ENCODE measurements around the gene BBS1. TPM values are rescaled to one million over a fixed set of nuclear protein-coding genes. Genes with fewer than 3 reads are reported as not detected.

The BBS1 gene
- total RNA-seq, 1 donor from 2014 or later = 33.5 TPM

DNA sequence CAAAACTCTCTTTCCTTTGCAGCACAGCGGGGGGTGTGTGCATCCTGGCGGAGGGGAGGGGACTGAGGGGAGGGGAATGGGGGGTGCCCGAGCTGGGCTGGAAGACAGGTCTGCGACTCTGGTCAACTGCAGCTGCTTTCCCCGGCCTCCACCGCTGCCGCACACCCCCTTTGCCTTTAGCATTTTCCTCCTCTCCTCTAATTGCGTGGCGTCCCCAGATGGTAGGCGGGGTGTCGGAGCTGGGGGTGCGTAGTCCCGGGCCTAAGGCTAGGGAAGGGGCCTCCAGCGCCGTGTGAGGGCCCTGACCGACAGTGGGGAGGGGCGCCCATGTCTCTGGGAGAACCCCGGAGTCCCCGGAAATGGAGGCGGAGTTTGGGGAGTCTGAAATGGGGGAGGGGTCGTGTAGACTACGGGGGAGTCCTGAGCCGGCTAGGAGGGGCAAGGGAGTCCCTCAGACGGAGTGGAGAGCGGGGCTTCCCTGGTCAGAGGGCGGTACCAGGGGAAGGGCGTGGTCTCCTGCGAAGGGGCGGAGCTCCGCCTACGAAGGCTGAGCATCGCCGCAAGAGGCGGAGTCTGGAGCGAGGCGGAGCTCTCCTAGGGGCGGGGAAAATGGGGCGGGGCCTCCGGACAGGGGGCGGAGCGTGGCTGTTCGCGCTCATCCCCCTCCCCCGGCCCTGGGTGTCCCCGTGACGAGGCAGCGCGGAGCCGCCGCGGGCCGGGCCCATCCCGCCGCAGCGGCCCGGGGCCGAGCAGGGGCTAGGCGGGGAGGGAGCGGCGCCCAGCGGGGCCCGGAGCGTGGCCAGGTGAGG lies 44.0 kb upstream of the BBS1 start, which contains the start of gene PELI3:
PELI3 (plus strand) TSS at position 681 of the 809 bp plus-strand sequence. CDS start 1,224 bp downstream, outside the sequence.
- H3K36me3 ChIP-seq = no peaks in the 10 kb centered on the region
- peak within 1 kb of the TSS; percentile 66 for H3K27ac ChIP-seq
- DNase-seq (peak; percentile 96), ATAC-seq (peak; percentile 98)
- peaks cover 10% of the 10 kb centered on the region for H3K4me1 ChIP-seq
- H3K9me3 ChIP-seq = no peaks in the 10 kb centered on the region
- no peaks in the 10 kb centered on the region for H3K27me3 ChIP-seq
- H3K4me3 ChIP-seq = peak within 1 kb of the TSS; percentile 57
- intact Hi-C loops (cut with DNase I) = no loop called here
- TF ChIP-seq, protein P1, sequence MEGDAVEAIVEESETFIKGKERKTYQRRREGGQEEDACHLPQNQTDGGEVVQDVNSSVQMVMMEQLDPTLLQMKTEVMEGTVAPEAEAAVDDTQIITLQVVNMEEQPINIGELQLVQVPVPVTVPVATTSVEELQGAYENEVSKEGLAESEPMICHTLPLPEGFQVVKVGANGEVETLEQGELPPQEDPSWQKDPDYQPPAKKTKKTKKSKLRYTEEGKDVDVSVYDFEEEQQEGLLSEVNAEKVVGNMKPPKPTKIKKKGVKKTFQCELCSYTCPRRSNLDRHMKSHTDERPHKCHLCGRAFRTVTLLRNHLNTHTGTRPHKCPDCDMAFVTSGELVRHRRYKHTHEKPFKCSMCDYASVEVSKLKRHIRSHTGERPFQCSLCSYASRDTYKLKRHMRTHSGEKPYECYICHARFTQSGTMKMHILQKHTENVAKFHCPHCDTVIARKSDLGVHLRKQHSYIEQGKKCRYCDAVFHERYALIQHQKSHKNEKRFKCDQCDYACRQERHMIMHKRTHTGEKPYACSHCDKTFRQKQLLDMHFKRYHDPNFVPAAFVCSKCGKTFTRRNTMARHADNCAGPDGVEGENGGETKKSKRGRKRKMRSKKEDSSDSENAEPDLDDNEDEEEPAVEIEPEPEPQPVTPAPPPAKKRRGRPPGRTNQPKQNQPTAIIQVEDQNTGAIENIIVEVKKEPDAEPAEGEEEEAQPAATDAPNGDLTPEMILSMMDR (IDR thresholded peaks at IDR 0.05) = no peak

DNA sequence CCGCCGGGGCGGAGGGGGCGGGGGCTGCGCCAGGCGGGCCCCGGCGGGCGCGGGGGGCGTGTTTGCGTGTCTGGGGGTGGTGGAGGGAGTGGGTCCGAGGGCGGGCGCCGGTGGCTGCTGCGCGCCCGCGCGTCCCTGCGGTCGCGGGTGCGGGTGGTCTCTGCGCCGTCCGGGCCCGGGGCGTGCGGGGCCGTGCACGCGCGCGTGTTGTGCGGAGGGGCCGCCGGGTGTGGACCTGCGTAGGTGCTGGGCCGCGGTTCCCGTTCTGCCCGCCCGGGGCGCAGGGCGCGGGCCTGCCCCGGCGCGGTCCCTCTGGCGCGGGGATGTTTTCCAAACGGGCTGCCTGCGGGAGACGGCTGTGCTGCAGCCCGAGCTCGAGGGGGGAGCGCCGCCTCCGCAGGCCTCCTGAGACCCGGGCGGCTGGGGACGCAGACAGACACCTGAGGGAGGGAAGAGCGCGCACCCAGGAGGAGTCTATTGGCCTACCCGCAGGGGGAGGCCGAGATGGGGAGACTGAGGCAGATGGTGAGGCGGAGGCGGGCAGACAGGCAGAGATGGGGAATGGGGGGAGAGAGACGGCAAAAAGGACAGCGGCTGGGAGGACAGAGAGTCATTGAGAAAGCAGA lies 43.3 kb upstream of the BBS1 start:
- intact Hi-C loops (cut with DNase I) = no loop called here
- Histone ChIP-seq H3K4me3 (peak overlapping the region; percentile 57), H3K27me3 (no peaks in the 10 kb centered on the region), H3K9me3 (no peaks in the 10 kb centered on the region), H3K27ac (peak overlapping the region; percentile 6), H3K36me3 (peaks cover under 1% of the 10 kb centered on the region), H3K4me1 (peaks cover 10% of the 10 kb centered on the region)
- DNase-seq (no peak), ATAC-seq (peak; percentile 43)
- TF ChIP-seq, protein P1 (IDR thresholded peaks at IDR 0.05) = peak; percentile 37

DNA sequence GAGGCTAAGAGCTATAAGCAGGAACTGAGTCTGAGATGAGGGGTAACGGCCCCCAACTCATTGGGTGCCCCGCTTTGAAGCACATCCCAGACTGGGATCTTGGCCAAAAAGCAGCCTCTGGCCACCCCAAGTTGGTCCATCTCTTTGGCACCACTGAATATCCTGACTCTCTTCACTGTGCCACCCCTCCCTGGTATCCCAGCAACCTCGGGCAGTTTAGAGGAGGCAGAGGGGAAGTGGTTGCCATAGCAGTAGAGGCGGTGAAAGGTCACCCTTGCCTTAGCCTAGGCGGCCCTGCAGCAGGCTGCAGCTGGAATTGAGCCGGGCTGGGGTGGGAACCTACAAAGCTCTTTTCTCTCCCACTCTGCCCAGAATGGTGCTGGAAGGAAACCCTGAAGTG lies 42.7 kb upstream of the BBS1 start:
- intact Hi-C loops (cut with DNase I) = no loop called here
- Histone ChIP-seq H3K4me3 (peak overlapping the region; percentile 57), H3K27me3 (no peaks in the 10 kb centered on the region), H3K36me3 (peaks cover 7% of the 10 kb centered on the region), H3K27ac (no peak overlapping the region), H3K9me3 (no peaks in the 10 kb centered on the region), H3K4me1 (peaks cover 10% of the 10 kb centered on the region)
- DNase-seq (no peak), ATAC-seq (peak; percentile 64)
- TF ChIP-seq, protein P1 (IDR thresholded peaks at IDR 0.05) = no peak

DNA sequence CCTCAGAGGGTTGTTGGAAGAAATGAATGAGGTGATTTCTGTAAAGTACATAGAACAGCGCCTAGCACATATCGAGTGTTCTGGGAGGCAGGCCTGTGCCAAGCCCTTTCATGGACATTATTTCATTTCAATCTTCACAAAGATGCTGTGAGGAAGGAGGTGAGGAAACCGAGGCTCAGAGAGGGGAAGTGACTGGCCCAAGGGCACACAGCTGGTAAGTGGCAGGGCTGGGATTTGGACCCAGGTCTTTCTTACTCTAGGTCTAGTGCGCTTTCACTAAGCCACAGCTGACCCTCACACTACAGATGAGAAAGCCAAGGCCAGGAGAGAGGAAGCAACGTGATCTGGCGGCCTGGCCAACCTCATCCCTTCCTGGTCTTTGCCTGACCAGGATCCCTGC lies 41.7 kb upstream of the BBS1 start:
- intact Hi-C loops (cut with DNase I) = no loop called here
- Histone ChIP-seq H3K4me1 (peaks cover 10% of the 10 kb centered on the region), H3K27me3 (no peaks in the 10 kb centered on the region), H3K27ac (no peak overlapping the region), H3K9me3 (no peaks in the 10 kb centered on the region), H3K4me3 (no peak overlapping the region), H3K36me3 (peaks cover 7% of the 10 kb centered on the region)
- DNase-seq = no peak
- no peak for ATAC-seq
- TF ChIP-seq, protein P1 (IDR thresholded peaks at IDR 0.05) = no peak

DNA sequence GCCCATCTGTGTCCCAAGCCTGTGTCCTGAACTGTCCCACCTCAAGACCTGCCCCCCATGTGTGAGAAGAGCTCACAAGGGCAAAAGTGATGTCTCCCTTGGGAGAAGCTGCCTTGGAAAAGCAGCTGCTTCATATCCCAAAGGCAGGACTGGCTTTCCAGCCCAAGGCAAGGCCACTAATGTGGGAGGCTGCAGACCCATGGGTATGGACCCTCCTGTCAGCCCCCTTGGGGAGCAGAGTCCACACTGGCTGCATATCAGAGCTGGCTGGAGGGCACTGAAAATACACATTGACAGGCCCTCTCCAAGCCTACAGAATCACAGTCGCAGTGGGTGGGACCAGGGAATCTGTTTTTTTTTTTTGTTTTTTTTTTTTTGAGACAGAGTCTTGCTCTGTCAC lies 41.0 kb upstream of the BBS1 start:
- Histone ChIP-seq H3K36me3 (peaks cover 7% of the 10 kb centered on the region), H3K9me3 (no peaks in the 10 kb centered on the region), H3K4me3 (no peak overlapping the region), H3K27me3 (no peaks in the 10 kb centered on the region), H3K4me1 (peaks cover 10% of the 10 kb centered on the region), H3K27ac (no peak overlapping the region)
- TF ChIP-seq, protein P1 (IDR thresholded peaks at IDR 0.05) = no peak
- intact Hi-C loops (cut with DNase I) = no loop called here
- ATAC-seq (no peak), DNase-seq (no peak)
